ENCODE data around the gene DNAJB6.

DNAJB6 gene

GRCh38 chr7:157431173-157431950, 94.6 kb downstream of the DNAJB6 start:
- no peak for DNase-seq

- DNase-seq, result no peak
These were observed 95.2 kb downstream of the DNAJB6 start for GRCh38 chr7:157431951-157432540.

DNA sequence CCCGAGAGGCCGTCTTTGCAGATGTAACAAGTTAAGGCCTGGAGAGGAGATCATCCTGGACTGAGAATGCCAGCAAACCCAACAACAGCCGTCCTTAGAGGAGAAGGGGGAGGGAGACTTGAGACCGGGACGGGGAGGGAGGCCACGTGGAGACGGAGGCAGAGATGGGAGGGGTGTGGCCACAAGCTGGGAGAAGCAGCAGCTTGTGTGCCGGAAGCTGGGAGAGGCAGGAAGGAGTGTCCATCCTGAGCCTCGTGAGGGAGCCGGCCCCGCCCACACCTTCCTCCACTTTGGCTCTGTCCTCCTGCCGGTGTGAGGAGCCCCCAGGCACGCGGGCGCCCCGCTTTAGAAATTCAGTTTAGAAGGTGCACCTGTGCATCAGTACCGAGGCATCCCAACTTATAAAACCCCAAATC, 95.7 kb downstream of the DNAJB6 start:
- no peak for DNase-seq

DNA sequence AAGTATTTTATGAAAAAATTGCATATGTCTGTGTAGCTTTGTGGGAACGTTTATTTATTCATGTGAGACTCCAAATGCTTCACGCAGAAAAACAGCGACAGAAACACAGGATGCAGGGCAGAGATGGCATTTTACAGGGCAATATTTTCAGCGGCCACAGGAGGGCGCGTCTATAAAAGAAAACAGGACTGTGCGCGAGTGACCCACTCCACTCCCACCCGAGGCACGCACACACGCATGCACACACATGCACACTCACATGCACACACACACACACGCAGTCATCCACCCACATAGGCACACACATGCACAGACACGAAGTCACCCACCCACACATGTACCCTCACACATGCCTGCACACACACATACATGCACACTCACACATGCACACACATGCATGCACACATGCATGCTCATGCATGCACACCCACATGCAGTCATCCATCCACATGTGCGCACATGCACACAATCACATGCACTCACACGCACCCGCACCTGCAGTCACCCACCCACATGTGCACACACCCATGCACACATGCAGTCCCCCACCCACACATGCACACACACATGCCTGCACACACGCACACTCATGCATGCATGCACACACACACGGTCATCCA, 96.3 kb downstream of the DNAJB6 start:
- peak; percentile 39 to 61 for DNase-seq

DNA sequence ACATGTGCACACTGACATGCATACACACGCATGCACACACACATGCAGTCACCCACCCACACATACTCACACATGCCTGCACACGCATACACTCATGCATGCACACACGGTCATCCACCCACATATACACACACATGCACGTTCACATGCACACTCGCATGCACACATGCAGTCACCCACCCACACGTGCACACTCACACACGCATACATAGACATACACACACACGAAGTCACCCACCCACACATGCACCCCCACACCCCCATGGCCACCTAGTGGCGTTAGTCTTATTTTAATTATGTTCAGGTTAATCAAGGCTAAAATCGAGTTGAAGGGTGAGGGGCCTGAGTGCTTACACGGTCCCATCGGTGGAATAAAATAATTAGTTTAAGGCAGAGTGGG, 96.8 kb downstream of the DNAJB6 start:
- DNase-seq, result no peak

DNA sequence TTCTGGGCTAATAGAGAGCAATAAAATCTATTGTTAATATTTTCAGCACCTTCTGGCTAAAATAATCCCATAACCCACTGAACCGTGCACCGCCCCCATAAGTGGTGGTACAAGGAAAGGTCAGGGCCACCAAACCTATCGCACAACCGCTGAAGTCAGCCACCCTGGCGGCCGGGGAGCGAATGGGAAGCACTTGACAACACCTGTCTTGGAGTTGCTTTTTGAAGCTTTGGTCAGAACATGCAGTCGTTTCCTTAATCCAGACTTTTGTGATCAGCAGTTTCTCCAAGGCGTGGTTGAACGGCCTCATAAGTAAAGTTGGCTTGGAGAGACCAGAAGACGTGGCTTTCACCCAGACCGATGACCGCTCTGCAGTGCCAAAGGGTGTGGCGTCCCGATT, 97.4 kb downstream of the DNAJB6 start:
- DNase-seq, result no peak

DNA sequence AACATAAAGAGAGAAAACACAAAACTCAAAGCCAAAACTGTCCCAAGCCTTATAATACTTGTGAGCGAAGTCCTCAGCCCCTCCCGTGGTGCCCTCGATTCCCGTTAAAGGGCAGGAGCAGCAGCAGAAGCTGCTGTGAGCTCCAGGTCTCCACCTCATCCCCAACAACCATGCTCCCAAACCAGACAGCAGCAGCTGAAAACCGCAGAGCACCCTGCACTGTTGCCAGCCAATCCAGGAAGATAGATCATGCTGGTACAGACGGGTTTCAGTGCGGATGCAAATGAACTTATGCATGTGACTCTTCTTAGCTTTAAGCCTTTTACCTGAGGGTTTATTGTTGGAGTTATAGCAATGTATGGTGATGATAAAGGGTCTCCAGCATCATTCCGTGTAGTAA, 97.9 kb downstream of the DNAJB6 start:
- no peak for DNase-seq

- DNase-seq, result no peak
These were observed 99.3 kb downstream of the DNAJB6 start for GRCh38 chr7:157436076-157436475.

- DNase-seq, result no peak
These were observed 100.1 kb downstream of the DNAJB6 start for GRCh38 chr7:157436763-157437480.

GRCh38 chr7:157437519-157438061, 100.8 kb downstream of the DNAJB6 start:
- no peak for DNase-seq

GRCh38 chr7:157438121-157439025, 101.6 kb downstream of the DNAJB6 start:
- DNase-seq, result no peak

DNA sequence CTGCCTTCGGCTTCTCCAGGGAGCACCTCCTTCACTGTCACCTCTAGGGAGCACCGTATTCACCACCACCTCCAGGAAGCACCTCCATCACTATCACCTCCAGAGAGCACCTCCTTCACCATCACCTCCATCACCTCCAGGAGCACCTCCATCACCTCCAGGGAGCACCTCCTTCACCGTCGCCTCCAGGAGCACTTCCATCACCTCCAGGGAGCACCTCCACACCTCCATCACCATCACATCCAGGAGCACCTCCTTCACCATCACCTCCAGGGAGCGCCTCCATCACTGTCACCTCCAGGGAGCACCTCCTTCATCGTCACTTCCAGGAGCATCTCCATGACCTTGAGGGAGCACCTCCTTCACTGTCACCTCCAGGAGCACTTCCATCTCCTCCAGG, 102.3 kb downstream of the DNAJB6 start:
- no peak for DNase-seq

- no peak for DNase-seq
These were observed 103.0 kb downstream of the DNAJB6 start for GRCh38 chr7:157439761-157440160.

GRCh38 chr7:157440346-157441022, 103.7 kb downstream of the DNAJB6 start:
- no peak for DNase-seq

DNA sequence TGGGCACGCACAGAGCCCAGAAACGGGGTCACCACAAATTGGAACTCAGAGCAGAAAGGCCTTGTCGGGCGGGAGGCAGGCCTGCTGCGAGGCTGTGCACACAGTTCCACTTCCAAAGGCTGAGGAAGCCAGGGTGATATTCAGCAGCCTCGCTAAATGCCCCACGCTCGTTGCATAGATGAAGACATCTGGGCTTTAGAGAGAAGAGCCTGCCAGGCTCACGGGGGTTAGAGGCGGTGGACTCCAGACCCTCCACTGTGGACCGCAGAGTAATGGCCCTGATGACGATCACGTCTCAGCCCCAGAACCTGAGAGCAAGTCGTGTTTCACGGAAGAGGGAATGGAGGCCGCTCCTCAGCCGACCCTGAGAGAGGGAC, 104.2 kb downstream of the DNAJB6 start:
- no peak for DNase-seq

GRCh38 chr7:157442456-157442855, 105.7 kb downstream of the DNAJB6 start:
- DNase-seq, result no peak

DNA sequence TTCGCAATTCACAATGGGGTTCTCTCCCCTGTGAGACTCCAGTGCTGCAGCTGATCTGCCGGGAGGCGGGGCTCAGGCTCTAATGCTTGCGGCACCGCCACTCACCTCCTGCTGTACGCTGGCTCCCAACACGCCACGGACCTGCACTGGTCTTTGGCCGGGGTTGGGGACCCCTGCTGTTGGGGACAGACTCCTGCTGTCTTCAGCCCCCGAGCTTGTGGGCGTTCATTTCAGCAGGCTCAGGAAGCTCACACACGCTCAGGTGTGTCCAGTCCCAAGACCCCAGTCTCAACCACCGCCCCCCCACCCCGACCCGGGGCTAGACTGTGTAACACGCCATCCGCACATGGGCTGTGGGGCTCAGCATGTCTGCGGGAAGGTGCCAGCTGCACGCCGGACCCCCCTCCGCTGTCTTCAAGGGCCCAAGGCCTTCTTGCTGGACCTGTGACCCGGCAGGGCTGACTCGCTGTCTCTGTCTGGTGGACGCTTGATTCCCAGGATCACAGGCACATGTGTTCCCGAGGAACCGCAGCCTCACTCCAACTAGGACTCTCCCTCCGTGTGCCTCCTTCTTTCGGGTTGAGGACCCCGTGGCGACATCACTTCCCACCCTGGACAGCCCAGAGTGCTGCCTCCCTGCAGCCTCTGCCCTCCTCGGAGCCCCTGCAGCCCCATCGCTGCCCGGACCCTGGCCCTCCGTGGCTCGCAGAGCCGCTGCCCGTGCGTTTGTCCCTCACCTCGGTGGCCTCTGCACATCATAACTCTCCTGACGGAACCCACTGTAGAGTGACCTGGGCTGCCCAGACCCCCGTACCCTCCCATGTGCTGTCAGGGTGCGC, 106.4 kb downstream of the DNAJB6 start:
- DNase-seq, result no peak

DNA sequence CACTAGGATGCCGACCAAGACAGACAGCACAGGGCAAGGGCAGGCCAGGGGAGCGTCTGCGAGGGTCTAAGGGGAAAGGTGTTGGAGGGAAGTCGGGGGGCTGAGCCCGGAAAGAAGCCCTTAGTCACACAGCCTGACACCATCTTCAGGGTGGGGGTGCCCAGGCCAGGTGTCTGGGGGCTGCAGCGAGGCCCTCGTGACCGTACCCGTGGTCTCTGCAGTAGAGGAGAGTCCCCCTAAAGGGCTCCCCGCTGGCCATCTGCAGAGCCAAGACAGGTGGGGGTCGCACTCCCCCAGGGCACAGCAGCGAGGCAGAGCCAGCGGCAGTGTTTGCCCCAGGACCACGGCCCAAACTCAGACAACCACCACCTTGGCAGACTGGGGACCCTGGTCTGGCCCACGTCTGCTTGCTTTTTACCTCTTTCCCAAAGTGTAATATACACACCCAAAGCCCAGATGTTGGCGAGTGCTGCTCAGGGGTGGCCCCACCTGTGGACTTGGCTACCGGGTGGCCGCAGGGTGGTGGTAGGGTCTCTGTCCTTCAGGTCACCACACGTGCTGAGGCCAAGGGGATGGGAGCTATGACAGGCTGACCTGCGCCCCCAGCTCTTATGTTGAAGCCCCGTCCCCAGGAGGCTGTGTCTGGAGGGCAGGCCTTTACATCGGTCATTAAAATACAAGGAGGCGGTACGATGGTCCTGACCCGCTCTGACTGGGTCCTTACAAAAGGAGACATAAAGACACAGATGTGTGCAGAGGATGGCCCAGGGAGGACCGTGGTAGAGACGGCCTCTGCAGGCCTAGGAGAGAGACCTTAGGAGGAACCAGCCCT, 107.4 kb downstream of the DNAJB6 start:
- DNase-seq, result no peak

DNA sequence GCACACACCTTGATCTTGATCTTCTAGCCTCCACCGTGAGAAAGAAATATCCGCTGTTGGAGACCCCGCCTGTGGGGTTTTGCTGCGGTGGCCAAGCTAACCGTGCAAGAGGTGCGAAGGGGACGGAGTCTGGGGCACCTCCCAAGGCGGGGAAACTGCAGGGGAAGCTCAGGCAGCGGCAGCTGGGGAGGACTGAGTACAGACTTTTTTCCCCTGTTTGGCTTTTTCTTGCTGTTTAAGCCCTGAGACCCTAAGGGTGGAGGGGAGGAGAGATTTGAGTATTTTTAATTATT, 108.0 kb downstream of the DNAJB6 start:
- no peak for DNase-seq

All from activated CD4-positive, alpha-beta T cell treated with anti-CD3 and anti-CD28 coated beads for 4 hours (primary cell).